Measurements from ENCODE around the gene ADAP2. TPM values are rescaled to one million over a fixed set of nuclear protein-coding genes. Genes with fewer than 3 reads are reported as not detected.
"Not testable (repeated sequence)": the region's sequence is repeated elsewhere in the genome, so short reads cannot be mapped to it uniquely, and the experiment has no call there.

The ADAP2 gene
- total RNA-seq, 2 donors from 2014 or later: 1.8 TPM

GRCh38 chr17:30964876-30965275 lies 43.1 kb downstream of the ADAP2 start:
- H3K9ac ChIP-seq (ENCODE audit: extremely low read depth, low read length, poor library complexity, severe bottlenecking): no peak overlapping the region
- Mint-ChIP-seq H3K9me3 (no peaks in the 10 kb centered on the region), H3K27me3 (ENCODE audit: insufficient read depth) (no peaks in the 10 kb centered on the region), H3K4me3 (no peak overlapping the region), H3K27ac (no peak overlapping the region), H3K4me1 (no peaks in the 10 kb centered on the region), H3K36me3 (ENCODE audit: low read depth) (no peaks in the 10 kb centered on the region)
- H3K27me3 ChIP-seq (ENCODE audit: control insufficient read depth, insufficient read depth, low read length, poor library complexity, severe bottlenecking): no peaks in the 10 kb centered on the region
- no peaks in the 10 kb centered on the region for H3K9me3 ChIP-seq (ENCODE audit: control insufficient read depth, low read length)
- no peak overlapping the region for H3K27ac ChIP-seq (ENCODE audit: low read depth, low read length)
- no peaks in the 10 kb centered on the region for H3K4me1 ChIP-seq (ENCODE audit: control insufficient read depth, insufficient read depth, low read length)
- DNase-seq: peak; percentile 28
- H3K36me3 ChIP-seq (ENCODE audit: control insufficient read depth, insufficient read depth, low read length): no peaks in the 10 kb centered on the region
- no peak overlapping the region for H3K4me3 ChIP-seq (ENCODE audit: low read length)
- WGBS, 2 experiments (ENCODE audit: insufficient coverage in 1 of 2, insufficient read length in 1 of 2): 94 to 96% methylated on average over 5 of the region's 5 CpGs
- no peak for TF ChIP-seq CTCF (conservative IDR thresholded peaks at IDR 0.05)

- no peak overlapping the region for H3K4me3 Mint-ChIP-seq
- no peaks in the 10 kb centered on the region for H3K9me3 ChIP-seq (ENCODE audit: control insufficient read depth, low read length)
- no peaks in the 10 kb centered on the region for H3K36me3 Mint-ChIP-seq (ENCODE audit: low read depth)
- peak; percentile 29 for DNase-seq
- no peak overlapping the region for H3K4me3 ChIP-seq (ENCODE audit: low read length)
- H3K9ac ChIP-seq (ENCODE audit: extremely low read depth, low read length, poor library complexity, severe bottlenecking): no peak overlapping the region
- TF ChIP-seq CTCF (conservative IDR thresholded peaks at IDR 0.05): no peak
- H3K27ac Mint-ChIP-seq: no peak overlapping the region
- no peak overlapping the region for H3K27ac ChIP-seq (ENCODE audit: low read depth, low read length)
- no peaks in the 10 kb centered on the region for H3K4me1 ChIP-seq (ENCODE audit: control insufficient read depth, insufficient read depth, low read length)
- H3K4me1 Mint-ChIP-seq: peaks cover 2% of the 10 kb centered on the region
- H3K36me3 ChIP-seq (ENCODE audit: control insufficient read depth, insufficient read depth, low read length): no peaks in the 10 kb centered on the region
- no peaks in the 10 kb centered on the region for H3K27me3 ChIP-seq (ENCODE audit: control insufficient read depth, insufficient read depth, low read length, poor library complexity, severe bottlenecking)
- H3K27me3 Mint-ChIP-seq (ENCODE audit: insufficient read depth): no peaks in the 10 kb centered on the region
- WGBS, 2 experiments (ENCODE audit: insufficient coverage in 1 of 2, insufficient read length in 1 of 2): 97% methylated on average over 3 of the region's 3 CpGs; no CpG with 5 or more reads in 1 of the 2 experiments
- H3K9me3 Mint-ChIP-seq: no peaks in the 10 kb centered on the region
Measured at GRCh38 chr17:30965686-30966085, 43.9 kb downstream of the ADAP2 start.

- peak; percentile 10 for DNase-seq
- H3K9me3 ChIP-seq (ENCODE audit: control insufficient read depth, low read length); H3K4me3 ChIP-seq (ENCODE audit: low read length); H3K4me1 Mint-ChIP-seq; H3K27ac ChIP-seq (ENCODE audit: low read depth, low read length); H3K27me3 ChIP-seq (ENCODE audit: control insufficient read depth, insufficient read depth, low read length, poor library complexity, severe bottlenecking); H3K9ac ChIP-seq (ENCODE audit: extremely low read depth, low read length, poor library complexity, severe bottlenecking); H3K27ac Mint-ChIP-seq; H3K4me3 Mint-ChIP-seq; H3K36me3 Mint-ChIP-seq (ENCODE audit: low read depth); H3K4me1 ChIP-seq (ENCODE audit: control insufficient read depth, insufficient read depth, low read length); H3K27me3 Mint-ChIP-seq (ENCODE audit: insufficient read depth); H3K36me3 ChIP-seq (ENCODE audit: control insufficient read depth, insufficient read depth, low read length): not testable (repeated sequence)
- peaks cover 12% of the 10 kb centered on the region for H3K9me3 Mint-ChIP-seq
- WGBS, 2 experiments (ENCODE audit: insufficient coverage in 1 of 2, insufficient read length in 1 of 2): 89 to 100% methylated on average over 4 to 12 of the region's 13 CpGs
Measured at GRCh38 chr17:30967911-30968310, 46.2 kb downstream of the ADAP2 start.
